Camera-type eye (tissue), 1 donor: Measurements from ENCODE around the gene TPBG. TPM values are rescaled to one million over a fixed set of nuclear protein-coding genes. Genes with fewer than 3 reads are reported as not detected.

Experiments used
- total RNA-seq: library from RNA; depleted of rRNA; stranded (reverse); fragments of >200 nt; gene quantifications from one replicate; pipeline ENCODE4 v1.2.3, GENCODE V29; 2014

TPBG gene, protein sequence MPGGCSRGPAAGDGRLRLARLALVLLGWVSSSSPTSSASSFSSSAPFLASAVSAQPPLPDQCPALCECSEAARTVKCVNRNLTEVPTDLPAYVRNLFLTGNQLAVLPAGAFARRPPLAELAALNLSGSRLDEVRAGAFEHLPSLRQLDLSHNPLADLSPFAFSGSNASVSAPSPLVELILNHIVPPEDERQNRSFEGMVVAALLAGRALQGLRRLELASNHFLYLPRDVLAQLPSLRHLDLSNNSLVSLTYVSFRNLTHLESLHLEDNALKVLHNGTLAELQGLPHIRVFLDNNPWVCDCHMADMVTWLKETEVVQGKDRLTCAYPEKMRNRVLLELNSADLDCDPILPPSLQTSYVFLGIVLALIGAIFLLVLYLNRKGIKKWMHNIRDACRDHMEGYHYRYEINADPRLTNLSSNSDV
- total RNA-seq = 27.0 TPM

DNA sequence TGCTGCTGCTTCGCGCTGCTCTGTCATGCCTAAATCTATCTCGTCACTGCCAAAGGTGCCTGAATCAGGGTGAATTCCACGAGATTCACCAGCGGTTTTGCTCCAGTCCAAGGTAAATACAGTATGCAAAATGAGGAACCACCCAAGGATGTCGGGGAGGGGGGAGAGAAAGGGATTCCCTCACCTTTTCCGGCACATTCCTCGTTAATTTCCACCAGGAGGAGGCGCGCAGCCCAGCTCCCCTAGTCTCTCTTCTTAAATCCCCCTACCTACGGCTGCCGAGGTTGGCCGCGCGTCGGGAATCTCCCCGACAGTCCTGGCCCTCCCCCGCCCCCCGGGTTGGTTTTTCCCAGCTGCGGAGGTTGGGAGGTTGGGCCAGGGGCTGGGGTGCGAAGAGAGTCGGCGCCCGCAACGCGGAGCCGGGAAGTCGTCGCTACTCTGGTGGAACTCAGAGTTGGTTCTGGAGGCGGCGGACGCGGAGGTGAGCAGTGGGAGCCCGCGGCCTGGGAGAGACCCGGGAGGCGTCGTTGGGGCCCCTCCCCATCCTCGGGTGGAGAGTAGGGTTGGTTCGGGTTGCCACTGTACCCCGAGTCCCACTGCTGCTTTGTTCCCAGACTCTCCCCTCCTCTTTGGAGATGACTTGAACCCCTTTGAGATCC, at the start of gene TPBG:
TPBG (plus strand) TSS at position 390 of the 659 bp plus-strand sequence. CDS start 1,145 bp downstream, outside the sequence.

Other genes starting within 250 kb of the TPBG start
- 71.8 TPM for gene IBTK, start 116.1 kb upstream of the TPBG start, total RNA-seq